ENCODE results near the gene PLGRKT. TPM values are rescaled to one million over a fixed set of nuclear protein-coding genes. Genes with fewer than 3 reads are reported as not detected.

PLGRKT gene
- polyA plus RNA-seq, 3 donors = 4.6 to 19.7 (median 14.8) TPM

DNA sequence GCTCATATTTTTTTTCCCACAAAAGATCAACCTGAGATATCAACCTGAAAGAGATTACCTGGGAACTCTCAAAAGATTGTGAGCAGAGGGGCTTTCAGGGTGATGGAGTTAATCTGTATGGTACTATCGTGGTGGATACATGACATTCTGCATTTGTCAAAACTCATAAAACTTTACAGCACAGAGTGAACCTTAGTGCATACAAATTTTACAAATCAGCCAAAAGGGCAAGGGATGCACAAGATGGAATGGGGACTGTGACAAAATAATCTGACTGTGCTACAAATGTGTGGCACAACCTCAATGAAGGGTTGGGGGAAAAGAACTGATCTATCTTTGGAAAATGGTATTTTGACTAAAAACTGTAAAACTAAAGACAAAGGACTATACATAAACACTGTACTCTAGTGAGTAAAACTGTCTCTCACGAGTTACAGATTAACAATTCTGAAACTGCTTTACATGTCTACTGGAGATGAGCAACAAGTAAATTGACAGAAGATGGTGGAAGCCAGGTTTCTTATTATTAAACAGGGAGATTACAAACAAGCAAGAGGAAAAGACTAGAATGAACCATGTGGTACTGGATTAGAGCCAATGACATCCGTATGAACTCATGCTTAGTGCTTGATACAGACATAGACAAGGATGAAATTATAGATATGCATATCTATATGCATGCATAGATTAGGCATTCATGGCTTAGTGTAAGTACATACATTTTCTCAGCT, 73.3 kb downstream of the PLGRKT start:
- H3K4me1 ChIP-seq (ENCODE audit: control insufficient read depth in 1 of 2, insufficient read depth in 2 of 2, low read length in 2 of 2) = no peaks in the 10 kb centered on the region
- no peaks in the 10 kb centered on the region for H3K9me3 ChIP-seq (replicated peaks in 1 of 2; ENCODE audit: control insufficient read depth in 1 of 2, insufficient read depth in 1 of 2, low read length in 2 of 2)
- no peaks in the 10 kb centered on the region for H3K36me3 ChIP-seq (replicated peaks in 1 of 2; ENCODE audit: control insufficient read depth in 1 of 2, insufficient read depth in 2 of 2, low read length in 2 of 2)
- no peak overlapping the region for H2AFZ ChIP-seq (ENCODE audit: insufficient read depth, low read depth, low read length, poor library complexity, severe bottlenecking)
- no peak overlapping the region for H3K9ac ChIP-seq (ENCODE audit: insufficient read depth, low read length, poor library complexity, severe bottlenecking)
- no CpG with 5 or more reads among the region's 3 CpGs for WGBS (ENCODE audit: insufficient coverage)
- no peaks in the 10 kb centered on the region for H4K20me1 ChIP-seq (ENCODE audit: insufficient read depth, low read length)
- Mint-ChIP-seq H3K9me3 (peaks cover 3 to 15% (median 7%) of the 10 kb centered on the region in 7 donors), H3K36me3 (no peaks in the 10 kb centered on the region), H3K4me3 (no peak overlapping the region), H3K27ac (no peak overlapping the region), H3K27me3 (ENCODE audit: low read depth in 3 of 3) (no peaks in the 10 kb centered on the region), H3K4me1 (no peaks in the 10 kb centered on the region)
- no peak overlapping the region for H3K4me3 ChIP-seq (replicated peaks in 1 of 3; ENCODE audit: low read depth in 2 of 3, low read length in 3 of 3)
- TF ChIP-seq, protein P1, sequence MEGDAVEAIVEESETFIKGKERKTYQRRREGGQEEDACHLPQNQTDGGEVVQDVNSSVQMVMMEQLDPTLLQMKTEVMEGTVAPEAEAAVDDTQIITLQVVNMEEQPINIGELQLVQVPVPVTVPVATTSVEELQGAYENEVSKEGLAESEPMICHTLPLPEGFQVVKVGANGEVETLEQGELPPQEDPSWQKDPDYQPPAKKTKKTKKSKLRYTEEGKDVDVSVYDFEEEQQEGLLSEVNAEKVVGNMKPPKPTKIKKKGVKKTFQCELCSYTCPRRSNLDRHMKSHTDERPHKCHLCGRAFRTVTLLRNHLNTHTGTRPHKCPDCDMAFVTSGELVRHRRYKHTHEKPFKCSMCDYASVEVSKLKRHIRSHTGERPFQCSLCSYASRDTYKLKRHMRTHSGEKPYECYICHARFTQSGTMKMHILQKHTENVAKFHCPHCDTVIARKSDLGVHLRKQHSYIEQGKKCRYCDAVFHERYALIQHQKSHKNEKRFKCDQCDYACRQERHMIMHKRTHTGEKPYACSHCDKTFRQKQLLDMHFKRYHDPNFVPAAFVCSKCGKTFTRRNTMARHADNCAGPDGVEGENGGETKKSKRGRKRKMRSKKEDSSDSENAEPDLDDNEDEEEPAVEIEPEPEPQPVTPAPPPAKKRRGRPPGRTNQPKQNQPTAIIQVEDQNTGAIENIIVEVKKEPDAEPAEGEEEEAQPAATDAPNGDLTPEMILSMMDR (IDR thresholded peaks at IDR 0.05) = no peak
- H3K27me3 ChIP-seq (ENCODE audit: control insufficient read depth in 2 of 2, insufficient read depth in 2 of 2, low read length in 2 of 2) = no peaks in the 10 kb centered on the region
- no peak overlapping the region for H3K4me2 ChIP-seq (replicated peaks; ENCODE audit: extremely low read depth, low read length, poor library complexity, severe bottlenecking)
- intact Hi-C loops (cut with micrococcal nuclease) = no loop called here
- no peak overlapping the region for H3K27ac ChIP-seq (ENCODE audit: low read depth in 1 of 2, low read length in 2 of 2)
- H3K79me2 ChIP-seq (ENCODE audit: insufficient read depth, low read length) = no peaks in the 10 kb centered on the region
- no peak for DNase-seq

DNA sequence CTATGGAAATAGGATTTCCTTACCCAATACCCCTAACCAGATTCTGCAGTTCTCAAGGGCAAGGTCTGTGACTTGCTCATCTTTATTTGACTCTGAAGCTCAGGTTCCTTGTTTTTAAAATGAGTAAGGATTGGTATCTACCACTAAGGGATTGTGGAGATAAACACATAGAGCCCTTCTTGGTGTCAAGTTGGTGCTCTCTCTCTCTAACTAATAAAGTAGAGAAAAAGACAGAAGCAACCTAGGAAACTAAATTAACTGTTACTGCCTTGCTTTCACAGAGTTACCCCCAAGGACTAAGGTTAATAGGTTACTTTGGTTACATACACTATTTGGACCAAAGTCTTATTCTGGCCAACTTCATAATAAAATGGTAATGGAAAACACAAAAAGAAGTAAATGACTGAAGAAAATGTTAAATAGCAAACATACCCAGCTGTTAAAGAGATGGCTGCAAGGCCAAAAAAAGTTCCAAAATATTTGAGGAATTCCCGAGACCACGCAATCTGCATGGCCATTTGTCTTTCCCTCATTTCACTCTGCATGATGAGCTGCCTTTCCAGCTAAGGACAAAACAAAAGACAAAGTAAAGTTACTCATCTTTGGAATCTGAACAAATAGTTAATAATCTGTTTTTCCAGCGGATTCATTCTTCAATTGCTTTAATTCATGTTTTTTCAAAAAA, 76.3 kb downstream of the PLGRKT start:
- intact Hi-C loops (cut with micrococcal nuclease) = no loop called here
- DNase-seq = no peak
- no peaks in the 10 kb centered on the region for H3K4me1 ChIP-seq (ENCODE audit: control insufficient read depth in 1 of 2, insufficient read depth in 2 of 2, low read length in 2 of 2)
- Mint-ChIP-seq H3K27me3 (ENCODE audit: low read depth in 3 of 3) (no peaks in the 10 kb centered on the region), H3K9me3 (peaks cover 0 to 6% (median 0%) of the 10 kb centered on the region in 7 donors), H3K36me3 (peaks cover 6 to 12% of the 10 kb centered on the region in 2 donors), H3K27ac (no peak overlapping the region), H3K4me1 (no peaks in the 10 kb centered on the region), H3K4me3 (no peak overlapping the region)
- no peak overlapping the region for H3K4me2 ChIP-seq (replicated peaks; ENCODE audit: extremely low read depth, low read length, poor library complexity, severe bottlenecking)
- H3K79me2 ChIP-seq (ENCODE audit: insufficient read depth, low read length) = no peaks in the 10 kb centered on the region
- H3K4me3 ChIP-seq (replicated peaks in 1 of 3; ENCODE audit: low read depth in 2 of 3, low read length in 3 of 3) = no peak overlapping the region
- no peaks in the 10 kb centered on the region for H3K36me3 ChIP-seq (replicated peaks in 1 of 2; ENCODE audit: control insufficient read depth in 1 of 2, insufficient read depth in 2 of 2, low read length in 2 of 2)
- no peak overlapping the region for H3K9ac ChIP-seq (ENCODE audit: insufficient read depth, low read length, poor library complexity, severe bottlenecking)
- 100% methylated on average over 2 of the region's 3 CpGs for whole genome bisulfite sequencing (ENCODE audit: insufficient coverage)
- TF ChIP-seq, protein P1 (IDR thresholded peaks at IDR 0.05) = no peak
- no peak overlapping the region for H3K27ac ChIP-seq (ENCODE audit: low read depth in 1 of 2, low read length in 2 of 2)
- H4K20me1 ChIP-seq (ENCODE audit: insufficient read depth, low read length) = no peaks in the 10 kb centered on the region
- H3K9me3 ChIP-seq (replicated peaks in 1 of 2; ENCODE audit: control insufficient read depth in 1 of 2, insufficient read depth in 1 of 2, low read length in 2 of 2) = no peaks in the 10 kb centered on the region
- no peaks in the 10 kb centered on the region for H3K27me3 ChIP-seq (ENCODE audit: control insufficient read depth in 2 of 2, insufficient read depth in 2 of 2, low read length in 2 of 2)
- H2AFZ ChIP-seq (ENCODE audit: insufficient read depth, low read depth, low read length, poor library complexity, severe bottlenecking) = no peak overlapping the region
